Esophagus muscularis mucosa (tissue), 3 donors: ENCODE results near the gene PBX3.

Experiments used
- CTCF ChIP-seq, 3 experiments: fragments of 200-600 bp in 2 of 3; fragments of 450-650 bp in 1 of 3; sonication (generic) in 2 of 3; IDR thresholded peaks; one replicate each; pipeline ENCODE4 v1.5.1; 2017 to 2019; ENCODE audit warnings: antibody characterized with exemption in 3 of 3, mild to moderate bottlenecking in 2 of 3, moderate library complexity in 1 of 3
- POLR2A ChIP-seq: fragments of 450-650 bp; IDR thresholded peaks from one replicate; pipeline ENCODE4 v1.6.1; 2017; ENCODE audit warnings: antibody characterized with exemption, moderate library complexity, mild to moderate bottlenecking, low read depth
- POLR2AphosphoS5 ChIP-seq, 2 donors: sonication (generic); formaldehyde crosslinking; IDR thresholded peaks; one replicate each; pipeline ENCODE4 v1.6.1; 2017; ENCODE audit warnings: antibody characterized with exemption in 2 of 2

GRCh38 chr9:125782718-125783117, 35.5 kb downstream of the PBX3 start:
- TF ChIP-seq CTCF (IDR thresholded peaks at IDR 0.05) (no peak), POLR2A (no peak), POLR2AphosphoS5 (IDR thresholded peaks at IDR 0.05) (no peak)
